Stimulated activated CD4-positive, alpha-beta T cell treated with anti-CD3 and anti-CD28 coated beads, Interleukin-12 subunit alpha, Interleukin-12 subunit beta, amount 100 ng/mL, for 48 hours (primary cell): ENCODE results near the gene DNM3.
"Not testable (repeated sequence)": the region's sequence is repeated elsewhere in the genome, so short reads cannot be mapped to it uniquely, and the experiment has no call there.

ENCODE experiments used
- DNase-seq, 3 donors: peaks; one replicate each; pipeline ENCODE4 v3.0.0-alpha.2; 2020; ENCODE audit warnings: low read depth in 2 of 3, low spot score in 1 of 3

DNM3 gene

DNA sequence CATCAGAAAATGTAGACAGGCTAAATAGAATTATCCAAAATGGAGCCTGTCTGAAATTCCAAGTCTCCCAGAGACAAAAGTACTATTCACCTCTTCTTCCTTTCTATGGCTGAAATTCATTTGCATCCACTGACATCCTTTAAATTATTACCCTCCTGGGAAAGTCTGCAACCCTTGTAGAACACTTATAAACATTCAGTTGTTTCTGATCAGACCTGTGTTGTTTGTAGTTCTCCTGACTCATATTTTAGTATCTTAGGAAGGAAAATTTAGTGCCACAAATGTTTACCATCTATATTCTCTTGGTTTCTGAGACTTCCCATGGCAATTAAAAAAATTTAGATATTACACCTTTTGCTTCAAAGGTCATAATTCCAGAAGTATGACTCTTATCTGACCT is 509.6 kb downstream of the DNM3 start:
- no peak for DNase-seq

DNA sequence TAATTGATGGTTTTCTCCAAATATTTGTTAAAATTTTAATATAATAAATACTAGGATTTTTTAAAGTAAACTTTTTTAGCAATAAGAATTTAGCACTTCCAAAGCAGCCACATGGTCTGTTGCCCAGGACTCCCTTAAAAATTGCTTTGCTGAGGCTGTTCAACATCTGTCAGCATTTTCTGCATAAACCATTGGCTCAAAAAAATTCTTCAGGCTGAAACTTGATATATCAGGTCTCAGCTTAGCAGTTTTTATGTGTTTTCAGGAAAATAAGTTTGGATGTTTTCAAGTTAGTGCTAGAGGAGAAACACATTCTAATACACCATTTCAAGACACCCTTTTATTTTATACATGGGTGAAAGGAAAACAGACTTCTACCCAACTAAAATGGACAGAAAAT is 510.0 kb downstream of the DNM3 start:
- no peak for DNase-seq

DNA sequence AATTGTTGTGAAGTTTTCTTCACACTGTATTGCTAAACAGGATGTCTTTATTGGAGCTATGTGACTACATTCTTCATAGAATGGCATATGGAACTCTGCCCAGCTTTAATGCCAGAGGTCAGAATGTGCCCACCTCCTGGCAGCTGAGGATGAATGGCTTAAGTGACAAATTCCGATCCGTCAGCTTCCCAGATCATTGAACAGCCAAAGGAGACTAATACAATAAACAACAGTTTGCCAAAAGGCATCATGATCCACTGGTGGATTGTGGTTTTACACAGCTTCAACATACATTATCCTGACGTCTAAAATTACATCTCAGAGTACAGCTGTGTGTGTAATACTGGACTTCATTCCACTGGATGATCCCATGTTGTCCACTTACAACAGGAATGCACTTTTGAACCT is 510.5 kb downstream of the DNM3 start:
- DNase-seq, result no peak

DNA sequence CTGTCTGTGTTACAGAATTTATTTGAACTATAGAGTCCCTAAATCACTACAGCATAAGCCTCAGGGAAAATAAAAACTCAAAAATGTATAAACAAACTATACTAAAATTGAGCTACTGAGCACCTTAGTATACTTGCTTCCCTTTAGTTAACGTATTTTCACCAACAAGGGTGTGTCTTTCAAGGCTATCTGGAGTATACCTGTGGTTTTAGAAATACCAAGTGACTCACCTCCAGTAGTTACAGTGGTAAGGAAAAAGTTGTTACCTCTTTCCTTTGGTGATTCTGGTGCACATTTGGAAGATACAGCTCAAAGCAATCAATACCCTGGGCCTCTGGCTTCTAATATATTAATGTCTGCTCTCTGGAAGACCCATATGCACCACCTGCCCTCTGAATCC is 511.1 kb downstream of the DNM3 start:
- DNase-seq, result no peak

DNA sequence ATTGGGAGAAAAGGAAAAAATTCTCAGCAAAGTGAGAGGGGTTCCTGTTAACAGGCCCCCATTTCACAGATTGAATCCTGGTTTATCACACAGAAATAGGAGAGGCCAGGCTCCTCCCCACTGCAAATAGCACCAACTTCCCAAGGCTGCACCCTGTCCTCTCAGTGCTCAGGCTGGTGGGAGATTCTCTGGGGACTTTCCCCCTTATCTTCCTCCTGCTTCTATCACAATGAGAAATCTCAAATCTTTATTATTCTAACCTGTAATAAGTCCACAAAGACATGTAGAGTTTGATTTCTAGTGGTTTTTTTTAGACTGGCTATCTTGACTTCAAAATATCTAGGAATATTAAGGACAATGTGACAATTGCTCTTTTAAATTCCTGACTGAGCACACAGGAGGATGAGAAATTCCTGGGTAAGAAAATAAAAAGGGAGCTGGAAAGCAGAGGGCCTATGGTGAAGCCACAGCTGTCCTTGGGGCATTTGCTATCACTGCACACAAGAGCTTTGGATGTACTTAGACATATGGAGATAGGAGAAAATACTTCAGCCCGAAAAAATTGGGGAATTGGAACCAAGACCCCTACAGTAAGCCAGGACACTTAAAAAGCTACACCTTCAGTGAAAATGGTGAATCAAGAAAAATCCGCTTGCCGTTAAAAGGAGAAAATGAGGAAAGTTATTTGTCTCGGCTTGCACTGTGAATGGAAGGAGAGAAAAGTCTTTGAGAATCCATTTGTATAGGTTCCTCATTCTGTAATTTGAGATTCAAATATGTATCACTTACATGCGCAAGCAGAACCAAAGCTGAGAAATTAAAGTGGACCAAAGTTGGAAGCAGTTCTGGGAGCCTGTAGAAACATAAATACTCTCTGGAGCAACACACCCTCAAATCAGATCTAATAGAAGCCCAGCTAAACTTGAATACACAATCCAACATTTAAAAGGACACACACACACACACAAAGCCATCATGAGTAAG is 513.3 kb downstream of the DNM3 start:
- no peak for DNase-seq

DNA sequence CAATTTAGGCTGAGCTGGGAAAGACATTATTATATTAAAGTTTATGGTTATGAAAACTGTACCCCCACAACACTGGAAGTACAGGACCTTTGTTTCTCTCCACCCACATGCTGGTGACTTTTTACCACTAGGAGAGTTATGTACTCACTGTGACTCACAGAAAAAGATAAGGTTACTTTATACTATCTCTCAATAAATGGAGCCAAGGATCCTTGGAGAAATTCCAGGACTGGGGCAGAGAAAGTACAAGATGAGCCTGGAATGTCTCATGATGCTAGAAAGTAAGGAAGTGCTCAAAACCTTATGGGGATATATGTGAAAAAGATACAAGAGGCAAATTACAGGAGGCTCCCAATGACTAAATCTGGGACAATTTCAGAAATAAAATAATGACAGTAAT is 515.3 kb downstream of the DNM3 start:
- DNase-seq, result no peak

DNA sequence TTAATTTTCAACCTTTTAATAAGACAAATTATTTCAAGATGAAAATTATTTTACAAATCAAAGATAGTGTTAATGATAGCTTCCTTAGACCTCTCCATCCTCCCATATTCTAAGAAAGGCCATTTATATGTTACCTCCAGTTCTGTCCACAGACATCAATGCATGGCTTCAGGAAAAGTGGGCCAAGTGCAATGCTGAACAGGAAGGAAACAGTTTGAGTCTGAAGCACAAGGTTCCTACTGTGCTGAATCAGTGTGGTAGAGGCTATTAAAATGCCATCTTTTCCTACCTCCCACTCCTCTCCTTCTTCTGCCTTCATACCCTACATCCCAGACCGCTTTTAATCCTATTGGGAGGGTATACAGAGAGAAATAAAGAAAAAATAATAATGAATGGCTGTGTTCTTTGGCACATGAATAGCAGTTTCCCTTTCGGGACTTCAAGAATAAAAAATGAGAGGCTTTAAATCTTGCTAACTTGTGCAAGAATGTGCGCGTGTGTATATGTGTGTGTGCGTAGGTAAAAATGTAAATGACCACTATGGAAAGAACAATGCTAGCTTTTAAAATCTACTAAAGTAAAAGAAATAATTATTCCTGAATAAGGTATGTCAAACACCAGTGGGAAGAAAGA is 516.6 kb downstream of the DNM3 start:
- DNase-seq, result no peak

DNA sequence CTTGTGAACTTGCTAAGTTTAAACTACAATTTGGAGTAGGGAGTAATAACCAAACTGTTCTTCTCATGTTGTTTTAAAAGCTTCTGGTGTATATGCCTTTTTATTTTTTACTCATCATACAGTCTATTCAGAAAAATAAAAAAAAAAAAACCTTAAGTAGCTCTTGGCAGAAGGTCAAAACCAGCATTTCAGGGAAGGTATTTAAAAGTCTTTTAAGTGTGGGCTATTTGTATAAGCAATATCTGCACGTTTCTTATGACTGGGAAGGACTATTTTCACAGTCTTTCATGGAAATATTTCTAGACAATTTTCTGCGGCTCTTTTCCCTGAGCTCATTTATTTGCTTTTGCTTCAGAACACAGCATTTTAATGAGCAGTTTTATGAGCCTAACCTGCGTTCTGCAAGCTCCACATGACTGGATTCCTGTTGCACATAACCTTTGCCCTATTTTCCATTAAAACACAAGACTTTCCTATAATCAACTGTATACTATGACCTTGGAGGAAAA is 518.2 kb downstream of the DNM3 start:
- no peak for DNase-seq

DNA sequence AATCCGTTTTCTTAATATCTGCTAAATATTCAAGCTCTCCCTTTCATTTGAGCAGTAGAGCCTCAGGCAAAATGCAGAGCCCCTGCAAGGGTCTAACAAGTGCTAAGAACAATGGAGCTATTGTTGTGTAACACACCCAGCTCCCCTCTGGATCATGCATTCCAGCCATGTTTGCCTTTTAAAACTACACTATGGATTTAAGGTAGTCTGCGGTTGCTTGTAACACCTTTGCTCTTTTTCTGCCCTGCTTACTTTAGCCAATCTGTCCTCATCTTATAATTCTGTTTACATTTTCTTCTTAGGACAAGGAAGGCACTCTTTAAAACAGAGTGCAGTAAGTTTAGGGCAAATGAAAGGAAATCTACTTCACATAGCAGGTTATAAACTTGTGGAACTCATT is 519.2 kb downstream of the DNM3 start:
- no peak for DNase-seq

DNA sequence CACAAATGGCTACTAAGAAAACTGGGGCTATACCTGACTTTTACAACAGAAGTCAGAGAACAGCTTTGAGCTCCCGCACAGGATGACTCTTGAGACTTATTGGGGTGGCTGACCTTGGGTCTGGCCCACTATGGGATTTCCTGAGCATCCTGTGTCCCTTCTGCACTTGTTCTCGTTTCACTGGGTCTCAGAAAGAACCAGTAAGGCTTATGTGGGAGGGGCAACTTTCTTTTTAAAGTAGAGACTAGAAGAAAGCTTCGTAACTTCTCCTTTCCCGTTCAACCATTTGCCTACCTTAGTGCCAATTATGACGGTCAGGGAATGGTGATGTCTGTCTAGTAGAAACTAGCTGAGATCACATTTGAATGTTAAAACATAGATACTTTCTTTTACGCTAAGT is 519.7 kb downstream of the DNM3 start:
- DNase-seq, result no peak

DNA sequence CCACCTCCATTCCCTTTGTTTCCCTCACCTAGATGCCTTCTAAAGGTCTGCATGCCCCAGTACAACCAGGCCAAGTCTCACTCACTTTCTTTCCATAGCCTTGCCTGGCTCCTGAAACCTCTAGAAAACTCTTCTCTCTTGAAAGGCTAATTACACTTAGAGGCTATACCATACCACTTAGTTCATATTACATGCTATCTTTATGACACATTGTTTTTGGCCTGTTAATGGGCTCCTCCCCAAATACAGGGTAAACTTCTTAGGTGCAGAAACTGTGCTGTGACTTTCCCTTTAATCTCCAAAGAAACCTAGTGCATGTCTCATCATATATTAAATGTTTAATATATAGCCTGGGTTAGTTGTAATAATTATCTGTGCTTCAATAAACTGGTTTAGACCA is 522.6 kb downstream of the DNM3 start:
- DNase-seq, result no peak

DNA sequence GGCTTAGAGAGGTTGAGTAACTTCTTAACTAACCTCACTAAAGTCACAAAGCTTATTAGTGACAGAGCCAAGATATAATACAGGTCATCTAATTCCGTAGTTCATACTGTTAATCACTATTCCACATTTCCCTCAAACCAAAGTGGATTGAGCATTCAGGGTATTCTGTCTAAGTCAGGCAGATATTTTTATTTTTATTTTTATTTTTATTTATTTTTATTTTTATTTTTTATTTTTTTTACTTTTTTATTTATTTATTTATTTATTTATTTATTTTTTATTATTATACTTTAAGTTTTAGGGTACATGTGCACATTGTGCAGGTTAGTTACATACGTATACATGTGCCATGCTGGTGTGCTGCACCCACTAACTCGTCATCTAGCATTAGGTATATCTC is 530.3 kb downstream of the DNM3 start:
- not testable (repeated sequence) for DNase-seq

DNA sequence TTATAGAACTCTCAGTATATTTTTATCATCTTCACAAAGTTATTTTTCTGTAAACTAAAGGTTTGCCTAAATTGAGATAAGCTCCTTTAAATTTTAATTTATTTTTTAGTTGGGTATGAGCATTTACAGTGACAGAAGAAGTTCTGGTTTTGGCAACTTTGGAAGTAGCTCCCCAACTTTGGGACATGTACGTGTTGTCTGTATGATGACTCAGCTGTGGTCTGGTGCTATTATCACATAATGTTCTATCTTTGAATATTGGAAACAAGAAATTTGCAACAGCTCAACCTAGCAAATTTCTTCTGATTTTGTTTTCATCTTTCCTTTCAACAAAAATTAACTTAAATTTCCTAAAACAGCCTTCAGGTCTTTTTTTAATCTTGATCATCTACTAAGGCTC is 532.6 kb downstream of the DNM3 start:
- no peak for DNase-seq

DNA sequence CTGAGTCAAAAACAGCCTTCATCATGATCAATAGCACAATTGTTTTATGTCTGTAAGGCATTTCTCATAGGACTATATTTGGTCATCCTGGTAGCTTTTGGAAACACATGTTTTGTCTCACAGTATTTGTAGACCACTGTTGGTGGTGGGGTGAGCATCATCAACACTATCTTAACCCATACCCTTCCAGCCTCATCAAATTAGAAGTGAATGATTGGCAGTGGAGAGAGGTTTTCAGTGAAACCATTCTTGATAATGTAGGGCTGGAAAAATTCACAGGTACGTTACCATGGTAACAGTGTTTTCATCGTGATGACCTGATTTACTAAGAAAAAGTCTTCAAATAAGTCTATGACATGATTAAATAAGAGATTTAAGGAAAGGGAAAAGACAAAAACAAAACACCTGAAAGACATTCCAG is 533.9 kb downstream of the DNM3 start:
- DNase-seq, result no peak

DNA sequence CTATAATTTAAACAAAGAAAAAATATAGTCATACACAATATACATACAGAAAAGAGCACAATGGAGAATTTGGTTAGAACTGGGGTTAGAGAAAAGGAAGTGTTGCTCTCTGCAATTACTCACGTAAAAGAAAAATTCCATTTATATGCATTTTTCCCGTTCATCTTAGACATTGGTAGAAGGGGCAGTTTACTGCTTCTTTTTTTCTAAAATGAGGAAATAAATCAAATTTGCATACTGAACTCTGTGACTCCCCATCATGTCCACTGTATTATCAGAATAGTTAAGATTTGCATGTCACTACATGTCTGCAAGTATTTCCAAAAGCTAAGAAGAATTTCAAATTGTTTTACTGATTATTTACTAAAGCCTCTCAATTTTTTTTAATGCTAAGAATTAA is 535.1 kb downstream of the DNM3 start:
- DNase-seq, result no peak

DNA sequence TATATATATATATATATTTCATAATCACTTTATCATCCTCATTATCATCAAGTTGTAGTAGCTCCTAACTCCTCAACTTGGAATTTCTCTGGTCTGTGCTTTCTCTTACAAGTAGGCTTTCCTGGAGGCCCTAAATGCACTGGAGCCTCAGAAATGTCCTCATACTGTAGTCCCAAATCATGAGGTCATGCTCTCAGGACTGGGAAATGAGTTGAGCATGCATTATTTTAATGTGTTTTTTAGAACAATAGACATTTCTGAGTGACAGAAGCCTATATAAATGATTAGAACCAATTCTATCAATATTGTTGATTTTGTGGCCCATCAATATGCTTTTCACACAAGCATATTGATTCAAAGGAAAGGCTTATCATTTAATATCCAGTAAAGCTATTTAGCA is 536.3 kb downstream of the DNM3 start:
- no peak for DNase-seq

DNA sequence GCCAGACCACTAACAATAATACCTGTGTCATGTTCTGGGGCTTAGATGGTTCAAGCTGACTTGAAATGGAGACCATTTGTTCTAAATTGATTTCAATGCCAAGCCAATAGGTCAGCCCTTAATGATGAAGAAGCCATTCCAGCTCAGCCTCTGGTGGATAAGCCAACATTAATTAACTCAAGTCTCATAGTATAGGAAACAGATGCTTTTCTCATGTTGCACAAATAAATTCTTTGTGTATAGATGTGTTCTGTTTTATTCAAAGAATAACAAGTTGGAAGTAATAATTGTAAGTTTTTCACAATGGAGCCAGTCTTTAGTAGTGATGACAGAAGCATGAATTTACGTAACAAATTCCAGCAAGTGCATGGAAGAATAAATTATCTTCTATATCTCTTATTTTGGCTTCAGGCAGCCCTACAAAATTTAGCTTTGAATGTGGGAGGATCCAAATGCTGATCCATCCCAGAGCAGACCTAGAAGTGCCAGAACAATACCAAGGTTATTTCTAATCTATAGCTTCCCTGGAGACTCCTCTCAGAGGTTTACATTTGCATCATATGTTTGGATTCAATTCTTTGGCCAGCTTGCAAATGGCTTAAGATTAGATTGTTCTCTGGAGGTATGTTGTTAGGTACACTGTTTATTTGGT is 536.9 kb downstream of the DNM3 start:
- no peak for DNase-seq

DNA sequence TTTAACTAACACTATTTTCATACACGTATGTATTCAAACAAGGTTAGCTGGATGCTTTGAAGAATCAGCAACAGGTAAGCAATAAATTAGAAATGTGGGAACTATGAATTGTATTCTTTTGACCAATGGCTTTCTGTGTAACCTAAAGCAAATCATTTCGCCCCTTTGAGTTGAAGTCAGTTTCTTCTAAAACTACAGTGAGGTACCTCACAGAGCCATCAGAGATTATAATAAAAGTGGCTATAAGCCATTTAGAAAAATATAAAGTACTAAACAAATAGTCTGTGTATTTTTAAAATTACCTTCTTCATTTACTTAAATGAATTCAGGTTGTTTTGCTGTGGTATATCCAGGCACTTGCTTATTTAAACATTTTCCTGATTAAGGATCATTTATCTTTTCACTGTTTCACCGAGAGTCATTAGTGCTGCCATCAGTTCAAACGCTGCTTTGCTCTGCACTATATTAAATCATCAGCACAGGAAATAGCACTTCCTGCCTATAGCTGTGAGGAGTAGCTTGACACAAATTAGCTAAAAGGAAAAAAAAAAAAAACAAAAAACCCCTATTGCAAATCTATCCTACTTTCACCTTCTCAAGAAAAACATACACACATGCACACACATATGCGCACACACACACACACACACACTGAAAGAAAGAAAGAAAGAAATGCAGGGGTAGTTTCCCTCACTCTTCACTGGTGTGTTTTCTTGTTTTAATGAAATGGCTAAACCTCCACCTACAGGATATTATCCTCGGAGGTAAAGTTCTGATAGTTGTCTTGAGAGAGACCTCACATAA is 539.3 kb downstream of the DNM3 start:
- peak in 1 of 3 donors; percentile 27 for DNase-seq

DNA sequence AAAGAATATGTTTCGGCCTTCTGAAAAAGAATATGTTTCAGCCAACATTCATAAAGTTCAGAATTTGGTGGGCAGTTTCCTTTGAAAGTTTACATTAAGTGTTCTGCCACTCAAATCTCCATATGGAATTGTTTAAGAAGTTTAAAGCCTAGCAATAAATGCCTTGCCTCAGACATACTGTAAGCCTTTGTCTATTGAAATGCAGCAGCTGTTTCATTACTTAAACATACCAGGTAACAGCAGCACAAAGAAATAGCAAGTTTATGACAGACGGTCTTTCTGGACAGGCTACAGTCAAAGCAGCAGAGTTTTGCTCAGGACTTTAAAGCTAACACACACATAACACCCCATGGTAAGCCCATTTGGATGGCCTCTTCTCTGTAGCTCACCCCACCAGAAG is 540.6 kb downstream of the DNM3 start:
- no peak for DNase-seq

DNA sequence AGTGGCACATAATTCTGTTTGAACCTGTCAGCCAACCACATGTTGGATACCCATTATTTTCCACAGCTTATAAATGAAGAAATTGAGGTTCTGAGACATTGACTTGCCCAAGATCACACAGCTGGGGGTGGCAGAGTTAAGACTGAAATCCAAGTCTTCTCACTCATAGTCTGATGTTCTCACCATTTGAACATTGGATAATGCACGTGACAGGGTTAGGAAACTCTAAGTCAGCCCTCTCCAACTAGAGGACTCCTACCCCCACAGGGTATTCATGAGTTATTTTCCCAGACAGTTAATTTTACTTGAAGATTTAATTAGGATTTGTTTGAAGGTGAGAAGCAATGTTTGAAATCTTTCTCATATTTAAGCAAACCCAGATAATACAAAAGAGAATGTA is 541.1 kb downstream of the DNM3 start:
- DNase-seq, result no peak

DNA sequence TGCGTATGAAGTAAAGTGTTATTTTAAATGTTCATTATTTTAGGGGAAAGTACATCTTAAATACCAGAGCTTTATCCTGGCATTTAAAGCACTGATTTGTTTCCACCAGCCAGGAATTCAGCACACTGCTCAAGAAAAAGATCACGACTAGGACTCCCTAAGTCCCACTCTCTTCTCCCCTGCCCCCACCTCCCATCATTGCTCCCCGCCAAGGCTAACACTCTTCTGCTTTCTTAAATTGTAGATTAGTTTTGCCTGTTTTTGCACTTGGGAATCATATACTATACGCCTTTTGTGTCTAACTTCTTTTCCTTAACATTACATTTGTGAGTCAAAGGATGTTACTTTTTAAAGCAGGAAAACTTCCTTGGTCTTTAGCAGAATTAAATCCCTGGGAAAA is 541.7 kb downstream of the DNM3 start:
- DNase-seq, result no peak
